Putamen (tissue), 1 donor: ENCODE results near the gene VSIG2.
"Not testable (repeated sequence)": the region's sequence is repeated elsewhere in the genome, so short reads cannot be mapped to it uniquely, and the experiment has no call there.

ENCODE experiments used
- DNase-seq: peaks from one replicate; pipeline ENCODE4 v3.0.0-alpha.2; 2016; ENCODE audit warnings: low spot score

VSIG2 gene, protein sequence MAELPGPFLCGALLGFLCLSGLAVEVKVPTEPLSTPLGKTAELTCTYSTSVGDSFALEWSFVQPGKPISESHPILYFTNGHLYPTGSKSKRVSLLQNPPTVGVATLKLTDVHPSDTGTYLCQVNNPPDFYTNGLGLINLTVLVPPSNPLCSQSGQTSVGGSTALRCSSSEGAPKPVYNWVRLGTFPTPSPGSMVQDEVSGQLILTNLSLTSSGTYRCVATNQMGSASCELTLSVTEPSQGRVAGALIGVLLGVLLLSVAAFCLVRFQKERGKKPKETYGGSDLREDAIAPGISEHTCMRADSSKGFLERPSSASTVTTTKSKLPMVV

GRCh38 chr11:124751741-124752470 is at the start of gene VSIG2:
VSIG2 (minus strand) TSS chr11:124752255; CDS start chr11:124752137, 118 bp downstream.
- DNase-seq: no peak

GRCh38 chr11:124801014-124801413 is 49.0 kb upstream of the VSIG2 start:
- DNase-seq: peak; percentile 16

GRCh38 chr11:124800226-124800929 is 48.3 kb upstream of the VSIG2 start, which contains the start of gene MSANTD2:
MSANTD2 (minus strand) TSS chr11:124800406; CDS start chr11:124800380, 26 bp downstream.
- DNase-seq: peak; percentile 87

DNA sequence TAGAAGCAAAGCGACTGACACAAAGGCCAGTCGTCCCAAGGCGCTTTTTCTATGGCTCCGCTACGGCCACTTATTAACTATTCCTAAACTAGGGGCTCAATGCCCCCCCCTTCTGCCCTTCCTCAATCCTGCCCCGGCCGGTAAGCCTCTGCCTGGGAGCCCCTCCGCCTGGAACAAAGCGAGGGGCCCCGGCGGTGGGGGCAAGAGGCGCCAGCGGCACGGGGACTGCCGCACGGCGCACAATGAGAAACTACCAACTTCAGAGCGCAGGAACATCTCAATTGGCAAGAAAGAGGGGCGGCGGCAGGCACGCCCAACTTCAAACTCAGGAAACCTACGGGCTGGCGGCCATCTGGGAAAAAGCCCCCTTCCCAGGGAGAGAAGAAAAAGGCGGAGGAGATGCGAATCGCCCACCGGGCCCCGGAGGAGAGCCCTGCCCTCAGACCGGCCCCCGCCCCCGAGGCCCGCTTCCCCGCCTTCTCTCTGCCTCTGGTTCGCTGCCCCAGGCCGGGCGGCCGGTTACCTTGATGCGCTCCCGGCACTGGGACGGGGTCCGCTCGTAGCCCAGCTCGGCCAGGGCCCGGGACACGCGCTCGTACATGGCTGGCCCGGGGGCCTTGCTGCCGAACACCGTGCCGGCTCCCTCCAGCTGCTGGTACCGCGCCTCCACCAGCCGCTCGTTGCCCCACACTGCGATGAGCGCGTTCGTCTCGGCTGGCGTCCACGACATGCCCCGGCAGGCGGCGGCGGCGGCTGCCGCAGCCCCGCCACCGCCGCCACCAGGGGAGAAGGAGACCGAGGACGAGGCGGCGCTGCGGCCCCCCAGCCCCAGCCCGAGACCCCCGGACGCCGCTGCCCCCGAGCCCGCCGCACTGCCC is 47.5 kb upstream of the VSIG2 start:
- DNase-seq: no peak

DNA sequence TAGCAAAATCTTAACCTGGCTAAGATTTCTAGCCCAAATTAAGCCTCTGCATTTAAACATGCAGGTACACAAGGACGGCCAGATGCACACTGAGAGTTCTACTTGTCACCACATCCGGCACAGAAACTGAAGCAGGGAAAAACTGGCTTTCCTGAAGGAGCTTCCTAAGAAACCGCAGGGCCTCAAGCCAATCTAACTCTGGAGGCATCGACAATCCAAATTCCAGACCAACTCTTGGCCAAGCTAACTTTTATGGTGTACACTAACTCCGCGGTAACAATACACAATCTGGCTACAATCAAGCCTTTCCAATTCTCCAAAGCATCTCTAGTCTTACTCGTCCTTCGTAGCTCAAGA is 46.9 kb upstream of the VSIG2 start:
- DNase-seq: no peak

DNA sequence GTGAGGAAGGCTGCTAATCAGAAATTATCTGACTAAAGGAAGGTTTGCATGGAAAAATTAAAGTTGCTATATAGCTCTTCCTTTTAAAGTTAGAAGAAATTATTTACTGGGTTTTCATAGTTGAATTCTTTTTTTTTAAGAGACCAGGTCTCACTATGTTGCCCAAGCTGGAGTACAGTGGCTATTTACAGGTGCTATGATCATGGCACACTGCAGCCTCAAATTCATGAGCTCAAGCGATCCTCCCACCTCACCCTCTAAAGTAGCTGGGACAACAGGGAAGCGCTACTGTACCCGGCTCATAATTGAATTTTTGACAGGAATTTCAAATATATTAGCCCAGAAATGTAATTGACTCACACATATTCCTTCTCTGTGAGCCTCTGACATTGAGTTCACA is 44.3 kb upstream of the VSIG2 start:
- DNase-seq: no peak

DNA sequence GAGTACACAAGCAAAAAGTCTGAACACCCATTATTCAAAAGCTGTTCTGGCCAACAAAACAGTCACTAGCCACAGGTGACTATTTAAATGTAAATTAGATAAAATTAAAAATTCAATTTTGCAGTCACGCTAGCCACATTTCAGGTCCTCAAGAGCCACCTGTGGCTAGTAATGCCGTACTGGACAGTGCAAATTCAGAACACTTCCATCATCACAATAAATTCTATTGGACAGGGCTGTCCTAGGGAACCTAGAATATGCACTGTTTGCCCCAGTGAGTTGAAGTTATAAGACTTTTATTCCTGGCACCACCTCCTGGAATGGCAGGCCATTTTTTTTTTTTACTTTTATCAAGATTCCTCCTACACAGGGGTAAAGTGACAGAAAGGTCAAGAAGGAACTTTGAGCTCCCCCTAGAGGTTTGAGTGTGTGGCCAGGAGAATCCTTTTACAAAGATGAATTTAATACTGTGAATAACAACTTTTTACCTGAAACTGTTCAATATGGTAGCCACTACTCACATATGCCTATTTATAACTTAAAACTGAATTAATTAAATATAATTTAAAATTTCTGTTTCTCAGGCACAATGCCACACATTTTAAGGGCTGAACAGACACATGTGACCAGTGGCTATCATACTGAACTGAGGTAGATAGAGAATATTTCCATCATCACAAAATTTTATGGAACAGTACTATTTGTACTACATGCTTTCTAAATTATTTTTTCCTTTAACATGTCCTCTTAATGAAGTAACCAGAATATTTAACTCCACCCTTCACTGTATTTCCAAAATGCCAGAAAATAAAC is 41.6 kb upstream of the VSIG2 start:
- DNase-seq: no peak

DNA sequence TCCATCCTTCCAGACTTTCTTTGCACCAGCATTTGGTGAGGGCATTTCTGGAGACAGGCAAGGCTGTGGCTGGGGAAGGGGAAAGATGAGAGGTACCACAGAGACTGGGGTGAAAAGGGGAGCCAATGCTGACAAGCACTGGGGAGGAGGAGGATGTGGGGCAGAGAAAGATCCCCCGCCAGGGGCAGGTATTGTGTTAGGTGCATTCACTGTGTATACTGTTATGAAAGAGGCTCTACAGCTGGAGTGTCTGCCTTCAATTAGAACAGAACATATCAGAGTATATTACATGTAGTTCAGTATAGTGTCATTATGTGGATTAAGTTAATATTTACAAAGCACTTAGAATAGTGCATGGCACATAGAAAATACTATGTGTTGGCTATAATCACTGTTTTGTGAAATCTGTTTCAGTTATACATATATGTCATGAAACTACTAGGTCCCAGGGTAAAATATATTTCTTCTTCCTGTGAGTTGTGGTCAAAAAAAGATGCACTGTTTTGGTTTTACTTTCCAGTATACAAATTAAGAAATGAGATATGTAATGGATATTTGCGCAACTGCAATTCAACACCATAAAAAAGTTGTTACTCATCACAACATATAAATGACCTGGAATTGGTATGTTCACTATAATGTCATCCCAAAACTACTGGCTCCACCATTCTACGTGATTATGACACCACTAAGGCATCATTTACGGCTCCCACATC is 39.7 kb upstream of the VSIG2 start:
- DNase-seq: no peak

GRCh38 chr11:124788521-124788920 is 36.5 kb upstream of the VSIG2 start:
- no peak for DNase-seq

GRCh38 chr11:124784051-124784450 is 32.0 kb upstream of the VSIG2 start:
- DNase-seq: no peak

GRCh38 chr11:124783002-124783401 is 30.9 kb upstream of the VSIG2 start:
- DNase-seq: no peak

- no peak for DNase-seq
Observed at GRCh38 chr11:124779568-124779967, 27.5 kb upstream of the VSIG2 start.

DNA sequence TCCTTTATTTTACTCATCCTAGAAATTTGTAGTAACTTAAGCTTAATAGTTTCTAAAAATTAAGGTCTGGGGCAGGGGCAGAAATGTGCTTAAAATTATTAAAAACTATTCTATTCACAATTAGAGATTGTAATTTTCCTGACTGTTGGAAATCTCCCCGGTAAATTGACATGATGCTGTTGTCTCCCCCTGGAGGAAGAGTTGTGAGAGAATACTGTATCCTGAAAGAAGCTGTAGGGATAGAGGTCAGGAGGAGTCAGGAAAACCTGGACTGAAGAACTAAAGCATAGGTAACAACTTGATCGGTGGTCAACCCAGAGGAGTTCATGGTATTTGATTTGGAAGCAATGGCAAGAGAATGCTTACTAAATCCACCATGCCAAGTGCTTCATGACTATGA is 26.2 kb upstream of the VSIG2 start:
- DNase-seq: no peak

DNA sequence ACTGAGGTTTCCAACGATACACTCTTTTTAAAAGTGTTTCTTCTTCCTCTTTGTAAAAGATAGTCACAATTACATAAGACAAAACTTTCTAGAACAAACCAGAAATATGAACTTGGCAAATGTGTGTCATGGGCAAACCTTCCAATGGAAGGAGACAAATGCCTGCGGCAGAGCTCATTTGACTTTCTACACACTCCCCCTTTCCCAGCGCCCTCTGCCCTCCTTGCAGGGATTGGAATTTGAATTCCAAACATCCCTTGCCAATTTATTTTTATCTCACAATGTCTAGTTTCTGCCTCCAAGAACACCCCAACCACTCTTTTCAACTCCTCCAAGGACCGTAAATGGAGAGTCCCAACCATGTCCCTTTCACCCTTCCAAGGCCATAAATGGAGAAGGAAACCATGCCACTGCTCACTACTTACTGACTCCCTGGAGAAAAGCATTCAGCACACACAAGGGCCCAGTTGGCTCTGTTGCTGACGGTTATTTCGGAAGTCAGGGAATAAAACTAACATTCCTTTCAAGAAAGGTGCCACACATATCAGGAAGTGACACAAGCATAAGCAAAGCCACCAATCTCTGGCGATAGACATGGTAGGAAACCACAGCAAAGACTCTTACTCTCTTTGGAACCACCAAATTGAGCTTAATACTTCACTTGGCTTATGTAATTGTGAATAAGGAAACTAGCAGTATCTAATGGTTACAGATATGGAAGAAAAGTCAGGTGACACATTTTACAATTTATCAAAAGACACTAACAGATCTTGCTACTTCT is 25.0 kb upstream of the VSIG2 start:
- DNase-seq: no peak

- DNase-seq: not testable (repeated sequence)
Observed at GRCh38 chr11:124770959-124771358, 18.9 kb upstream of the VSIG2 start.

DNA sequence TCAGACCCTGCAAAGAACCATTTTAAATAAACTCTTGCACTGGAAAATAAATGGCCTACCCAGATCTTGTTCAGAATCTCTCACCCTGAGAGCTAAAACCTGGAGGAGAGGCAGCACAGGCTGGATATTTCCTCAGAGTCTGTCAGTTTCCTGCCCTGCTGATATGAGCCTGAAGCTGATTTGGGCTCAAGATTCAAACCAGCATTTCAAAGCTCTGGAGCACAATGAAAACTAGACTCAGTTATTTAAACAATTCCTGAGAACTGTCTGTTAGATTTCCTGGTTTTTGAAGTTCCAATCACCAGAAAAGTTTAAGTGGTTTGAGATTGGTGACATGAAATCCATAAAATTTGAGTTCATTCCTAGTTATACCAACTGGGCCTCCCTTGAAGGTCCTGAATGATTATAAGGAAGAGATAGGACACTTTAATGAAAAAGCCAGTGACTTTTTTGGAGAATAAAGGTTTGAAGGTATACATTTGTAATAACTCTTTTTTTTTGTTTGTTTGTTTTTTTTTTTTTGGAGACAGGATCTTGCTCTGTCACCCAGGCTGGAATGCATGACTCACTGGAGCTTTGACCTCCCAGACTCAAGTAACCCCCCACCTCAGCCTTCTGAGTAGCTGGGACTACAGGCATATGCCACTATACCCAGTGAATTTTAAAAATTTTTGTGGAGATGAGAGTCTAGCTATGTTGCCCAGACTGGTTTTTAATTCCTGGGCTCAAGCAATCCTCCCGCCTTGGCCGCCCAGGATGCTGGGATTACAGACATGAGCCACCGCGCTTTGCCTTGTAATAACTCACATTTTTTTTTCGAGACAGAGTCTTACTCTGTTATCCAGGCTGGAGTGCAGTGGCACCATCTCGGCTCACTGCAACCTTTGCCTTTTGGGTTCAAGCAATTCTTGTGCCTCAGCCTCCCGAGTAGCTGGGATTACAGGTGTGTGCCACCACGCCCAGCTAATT is 18.0 kb upstream of the VSIG2 start:
- no peak for DNase-seq

- no peak for DNase-seq
Observed at GRCh38 chr11:124768914-124769313, 16.9 kb upstream of the VSIG2 start.

DNA sequence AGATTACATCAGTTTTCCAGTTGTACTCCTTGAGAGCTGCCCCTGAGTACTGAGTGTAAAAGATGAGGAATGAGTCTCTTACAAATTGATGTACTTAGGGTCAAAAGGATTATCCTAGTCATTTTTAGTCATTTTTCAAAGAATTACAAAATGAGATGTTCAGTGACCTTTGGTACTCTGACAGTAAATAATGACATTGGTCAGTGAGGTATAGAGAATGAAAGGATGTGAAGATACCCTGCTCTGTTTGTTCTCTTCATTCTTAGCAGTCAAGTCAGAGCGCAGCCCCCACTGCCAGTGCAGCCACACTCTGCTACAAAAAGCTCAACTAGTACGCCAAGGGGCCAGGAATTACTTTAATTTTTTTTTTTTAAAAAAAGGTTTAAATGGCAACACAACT is 14.1 kb upstream of the VSIG2 start:
- DNase-seq: no peak
